Choroid plexus epithelial cell (primary cell): ENCODE measurements around the gene BRF1.

Source experiments
- DNase-seq: peaks from one replicate; pipeline ENCODE4 v3.0.0-alpha.2; 2010; ENCODE audit warnings: low read depth
- H3K4me3 ChIP-seq: 2 replicates; pipeline ENCODE4 v1.5.1; 2011; ENCODE audit warnings: low read depth, mild to moderate bottlenecking, control low read depth, low read length, moderate library complexity
- CTCF ChIP-seq: conservative IDR thresholded peaks from 2 replicates; pipeline ENCODE4 v1.5.1; 2011; ENCODE audit warnings: low read depth, mild to moderate bottlenecking, control low read depth, inconsistent platforms, low read length, moderate library complexity

Gene BRF1

DNA sequence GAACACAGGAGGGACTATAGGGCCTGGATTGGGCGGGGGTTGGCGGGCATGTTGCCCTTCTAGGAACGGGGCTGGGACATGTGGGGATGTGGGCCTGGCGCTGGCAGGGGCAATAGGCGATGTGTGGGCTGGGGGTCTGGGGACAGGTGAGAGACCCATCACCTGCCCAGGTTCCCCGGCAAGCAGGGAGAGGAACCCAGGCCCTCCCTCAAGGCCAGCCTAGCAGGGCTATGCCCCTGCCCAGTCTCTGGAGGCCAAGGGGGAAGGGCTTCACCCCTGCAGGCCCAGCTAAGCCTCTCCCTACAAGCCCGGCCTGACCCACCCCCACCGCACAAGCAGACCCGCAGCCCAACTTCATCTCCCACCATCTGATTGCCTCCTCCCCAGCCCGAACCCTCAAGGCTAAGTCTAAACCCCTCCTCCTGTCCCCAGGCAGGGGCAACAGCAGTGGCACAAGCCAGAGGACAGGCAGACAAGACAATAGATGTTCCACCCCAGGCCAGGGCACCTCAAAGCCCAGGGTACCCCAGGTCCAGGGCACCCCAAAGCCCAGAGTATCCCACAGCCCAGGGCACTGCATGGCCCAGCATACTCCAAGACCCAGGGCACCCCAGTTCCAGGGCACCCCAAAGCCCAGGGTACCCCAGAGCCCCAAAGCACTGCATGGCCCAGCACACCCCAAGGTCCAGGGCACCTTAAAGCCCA lies 138.7 kb downstream of the BRF1 start:
- H3K4me3 ChIP-seq, result no peak overlapping the region
- no peak for DNase-seq
- no peak for TF ChIP-seq CTCF

GRCh38 chr14:105161309-105161708 lies 139.5 kb downstream of the BRF1 start:
- no peak overlapping the region for H3K4me3 ChIP-seq
- no peak for TF ChIP-seq CTCF
- no peak for DNase-seq

DNA sequence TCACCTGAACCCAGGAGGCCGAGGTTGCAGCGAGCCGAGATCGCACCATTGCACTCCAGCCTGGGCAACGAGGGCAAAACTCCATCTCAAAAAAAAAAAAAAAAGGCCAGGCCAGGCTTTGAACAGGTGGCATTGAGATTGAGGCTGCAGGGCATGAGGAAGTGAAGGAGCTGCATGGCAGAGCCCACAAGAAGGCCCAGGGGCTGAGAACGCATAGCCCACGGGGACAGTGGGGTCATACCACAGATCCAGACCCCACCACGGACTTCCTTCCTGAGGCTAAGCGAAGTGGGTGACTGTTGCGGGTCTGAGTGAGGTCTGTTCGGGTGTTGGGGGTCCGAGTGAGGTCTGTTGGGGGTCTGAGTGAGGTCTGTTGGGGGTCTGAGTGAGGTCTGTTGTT lies 140.0 kb downstream of the BRF1 start:
- no peak for DNase-seq
- no peak for TF ChIP-seq CTCF
- no peak overlapping the region for H3K4me3 ChIP-seq

DNA sequence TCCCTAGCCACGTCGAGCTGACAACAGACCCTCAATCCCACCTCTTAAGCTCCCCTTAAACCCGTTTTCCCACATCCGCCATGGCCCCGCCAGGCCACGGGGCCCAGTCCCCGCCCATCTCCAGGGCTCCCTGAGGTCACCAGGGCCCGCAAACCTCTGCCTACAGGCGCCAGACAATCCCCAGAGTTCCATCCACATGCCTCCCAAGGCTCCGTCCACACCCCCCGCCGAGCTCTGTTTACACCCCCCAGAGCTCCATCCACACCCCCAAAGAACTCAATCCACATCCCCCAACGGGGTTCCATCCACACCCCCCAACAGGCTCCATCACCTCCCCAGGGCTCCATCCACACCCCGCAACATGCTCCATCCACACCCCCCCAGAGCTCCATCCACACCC lies 141.5 kb downstream of the BRF1 start:
- DNase-seq, result no peak
- no peak for TF ChIP-seq CTCF
- no peak overlapping the region for H3K4me3 ChIP-seq
